GM19025 (cell line): ENCODE measurements around the gene CPA1.

ENCODE experiments used
- ATAC-seq: cut with Tn5 transposase; IDR thresholded peaks from one replicate; pipeline ENCODE4 v1.9.1; 2021; ENCODE audit warnings: mild to moderate bottlenecking, low read depth, moderate library complexity; ENCODE audit not compliant: unreplicated experiment

Gene CPA1

GRCh38 chr7:130393841-130394411 lies 13.6 kb downstream of the CPA1 start:
- ATAC-seq: no peak

GRCh38 chr7:130394421-130395195 lies 14.3 kb downstream of the CPA1 start:
- ATAC-seq: no peak

DNA sequence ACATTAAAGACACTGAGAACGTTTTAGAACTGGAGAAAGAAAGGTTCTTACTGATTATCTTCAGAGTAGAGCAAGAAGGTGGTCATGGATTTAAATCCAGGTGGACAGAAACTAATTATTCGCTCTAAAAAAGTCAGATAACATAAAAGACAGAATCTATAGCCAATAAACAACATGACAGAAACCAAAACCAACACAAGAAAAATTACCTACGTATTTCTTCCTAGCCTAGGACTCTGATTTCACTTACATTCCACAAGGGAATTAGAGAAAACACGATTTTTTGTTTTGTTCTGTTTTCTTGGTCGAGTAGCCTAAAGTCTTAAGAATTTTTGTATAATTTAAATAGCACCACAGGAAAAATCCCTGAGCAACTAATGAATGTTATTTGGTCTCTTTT lies 15.1 kb downstream of the CPA1 start:
- ATAC-seq: no peak

GRCh38 chr7:130396109-130396508 lies 15.8 kb downstream of the CPA1 start:
- ATAC-seq: no peak

DNA sequence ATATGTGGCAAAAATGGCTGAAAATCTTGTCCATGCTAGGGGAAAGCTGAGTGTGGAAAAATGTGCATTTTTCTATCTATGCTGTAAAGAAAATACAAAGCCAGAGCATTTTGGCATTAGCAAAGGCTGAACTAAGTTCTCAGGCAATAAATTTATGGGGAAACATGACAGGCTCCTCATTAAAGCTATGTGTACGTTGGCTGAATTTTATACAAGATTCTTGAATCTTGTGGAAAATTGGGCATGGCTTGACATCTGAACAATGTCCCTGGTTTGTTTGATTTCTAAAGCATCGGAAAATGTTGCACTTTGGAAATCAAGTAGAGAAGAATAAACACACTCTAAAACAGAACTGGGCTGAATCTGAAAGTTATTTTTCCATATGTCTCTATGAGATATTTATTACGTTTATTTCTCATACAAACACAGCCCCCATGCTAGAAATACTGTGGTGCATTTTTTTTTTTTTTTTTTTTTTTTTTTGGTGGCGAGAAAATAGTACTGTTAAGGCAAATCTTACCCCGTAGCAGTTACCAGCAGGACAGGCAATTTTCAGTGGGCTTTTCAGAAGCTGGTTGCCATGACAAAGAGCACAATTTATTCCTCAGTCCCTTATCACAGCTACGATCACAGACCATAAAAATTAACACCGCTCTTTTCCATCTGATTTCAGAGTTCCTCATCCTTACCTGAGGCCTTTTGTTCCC lies 16.9 kb downstream of the CPA1 start:
- ATAC-seq: no peak

DNA sequence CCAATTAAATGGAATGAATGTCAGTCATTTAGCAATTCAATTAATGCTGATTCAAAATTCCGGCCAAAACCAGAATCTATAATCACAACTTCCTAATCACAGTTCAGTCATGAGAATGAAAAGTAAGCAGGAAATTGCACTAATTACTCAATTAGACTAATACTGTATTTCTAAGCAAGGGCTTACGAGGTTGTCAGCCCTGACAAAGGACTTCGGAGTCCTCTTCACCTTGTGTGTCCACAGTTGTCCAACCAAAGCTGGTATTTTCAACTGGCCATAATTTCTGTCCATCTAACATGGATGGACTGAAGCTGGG lies 17.4 kb downstream of the CPA1 start:
- no peak for ATAC-seq

- ATAC-seq: no peak
These were observed 18.3 kb downstream of the CPA1 start for GRCh38 chr7:130398526-130399090.

DNA sequence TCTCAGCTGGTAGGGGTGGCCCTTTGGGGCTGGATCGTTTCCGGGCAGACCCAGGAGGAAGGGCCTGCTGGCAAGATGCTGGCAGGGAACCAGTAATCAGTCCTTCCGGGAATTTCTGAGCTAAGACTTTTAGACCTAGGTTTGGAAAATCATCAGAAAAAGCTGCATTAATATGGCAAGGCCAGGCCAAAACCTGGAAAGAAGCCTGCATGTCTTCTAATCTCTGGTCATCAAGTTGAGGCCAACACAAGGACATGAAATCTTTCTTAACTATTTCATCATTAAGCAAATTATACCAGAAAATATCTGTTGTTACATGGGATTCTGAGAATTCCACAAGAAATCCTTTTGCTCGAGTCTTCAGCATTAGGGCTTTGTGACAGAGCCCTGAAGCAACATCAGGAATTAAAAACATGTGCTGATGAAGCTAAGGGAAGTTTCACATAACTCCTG lies 19.9 kb downstream of the CPA1 start:
- no peak for ATAC-seq

DNA sequence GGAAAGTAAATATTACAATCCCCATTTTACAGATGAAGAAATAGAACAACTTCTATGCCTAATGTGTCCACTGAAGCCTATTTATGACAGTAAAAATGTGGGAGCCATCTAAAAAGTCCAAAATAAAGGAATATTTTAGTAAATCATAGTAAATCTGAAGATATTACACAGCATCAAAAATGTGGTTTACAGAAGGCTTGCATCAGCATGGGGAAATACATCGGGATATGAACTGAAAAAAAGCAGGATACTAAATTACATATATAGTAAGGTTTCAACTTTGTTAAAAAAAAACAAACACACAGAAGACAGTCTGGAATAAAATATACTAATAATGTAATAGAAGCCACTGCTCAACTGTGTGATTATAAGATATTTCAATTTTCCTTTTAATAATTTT lies 20.8 kb downstream of the CPA1 start:
- ATAC-seq: no peak

DNA sequence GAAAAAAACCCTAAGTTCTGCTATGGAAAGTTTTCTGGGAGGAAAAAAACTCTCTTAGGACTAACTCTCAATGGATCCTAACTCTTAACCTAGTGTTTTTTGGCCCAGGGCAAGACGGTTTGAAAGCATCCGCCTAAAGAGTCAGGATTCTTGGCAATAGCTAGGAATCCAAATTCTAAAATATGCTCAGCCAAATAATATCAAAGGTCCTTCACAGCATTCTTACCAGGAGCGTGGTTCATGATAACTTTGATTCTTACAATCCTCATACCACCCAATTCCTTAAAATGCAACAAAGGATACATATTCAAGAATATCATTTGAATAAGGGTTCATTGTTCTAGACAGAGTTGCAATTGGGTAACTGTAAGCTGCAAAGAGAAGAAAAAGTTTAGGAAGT lies 21.3 kb downstream of the CPA1 start:
- ATAC-seq: no peak

DNA sequence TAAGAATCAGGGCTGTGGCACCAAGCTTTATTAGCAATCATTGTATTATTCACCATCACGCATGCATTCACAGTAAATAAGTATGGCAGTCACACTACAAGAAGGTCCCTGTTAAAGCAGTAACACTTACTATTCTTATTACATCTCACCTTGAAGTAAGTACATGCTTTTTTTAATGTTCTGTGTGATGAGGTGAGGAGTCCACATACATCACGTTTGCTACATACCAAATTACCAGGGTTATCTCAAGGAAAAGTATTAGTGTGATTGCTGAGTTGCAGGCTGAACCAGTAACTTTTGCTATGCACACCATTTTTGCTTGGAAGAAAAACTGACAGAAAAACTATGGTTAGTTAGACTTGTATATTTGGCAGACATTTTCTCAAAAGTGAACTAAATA lies 24.7 kb downstream of the CPA1 start:
- ATAC-seq: no peak

DNA sequence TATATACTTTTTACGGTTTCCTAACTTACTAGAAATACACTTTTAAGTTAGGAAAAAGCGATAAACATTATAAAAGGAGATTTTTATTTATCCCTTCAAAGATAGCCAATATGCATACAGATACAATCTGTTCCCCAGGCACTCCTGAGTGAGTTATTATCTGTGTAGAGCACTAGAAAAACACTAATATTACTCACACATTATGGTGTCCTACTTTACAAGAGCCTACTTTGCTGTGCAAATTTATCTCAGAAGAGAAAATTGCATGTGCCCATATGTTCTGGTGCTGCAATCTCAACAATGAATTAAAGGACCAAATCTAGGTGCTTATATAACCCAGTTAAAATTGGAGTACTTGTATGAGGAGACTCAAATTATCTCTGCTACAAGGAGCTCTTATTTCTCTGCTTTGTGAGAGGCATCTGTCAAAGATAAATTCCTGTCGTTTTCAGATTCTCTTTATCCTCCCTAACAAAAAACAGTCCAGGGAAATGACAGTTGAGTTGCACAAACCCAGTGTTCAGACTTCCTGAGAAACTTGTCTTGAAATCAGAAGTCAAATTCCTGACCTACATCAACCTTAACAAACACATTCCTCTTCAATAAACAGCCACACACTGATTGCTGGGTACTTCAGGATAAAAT lies 28.9 kb downstream of the CPA1 start:
- no peak for ATAC-seq

DNA sequence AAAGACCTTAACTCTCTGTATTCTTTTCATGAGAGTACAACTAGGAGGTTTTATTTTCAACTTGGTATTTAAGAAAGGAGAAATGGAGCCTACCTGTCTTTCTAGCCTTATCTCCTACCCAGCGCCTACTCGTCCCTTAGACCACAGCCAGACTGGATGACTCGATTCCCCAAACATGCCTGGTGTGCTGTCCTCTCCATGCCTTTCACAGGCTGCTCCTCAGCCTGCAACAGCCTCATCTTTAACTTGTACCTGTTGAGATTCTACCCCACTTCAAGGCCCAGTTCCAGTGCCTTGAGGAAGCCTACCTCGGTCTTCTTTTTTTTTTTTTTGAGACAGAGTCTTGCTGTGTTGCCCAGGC lies 29.4 kb downstream of the CPA1 start:
- ATAC-seq: no peak

DNA sequence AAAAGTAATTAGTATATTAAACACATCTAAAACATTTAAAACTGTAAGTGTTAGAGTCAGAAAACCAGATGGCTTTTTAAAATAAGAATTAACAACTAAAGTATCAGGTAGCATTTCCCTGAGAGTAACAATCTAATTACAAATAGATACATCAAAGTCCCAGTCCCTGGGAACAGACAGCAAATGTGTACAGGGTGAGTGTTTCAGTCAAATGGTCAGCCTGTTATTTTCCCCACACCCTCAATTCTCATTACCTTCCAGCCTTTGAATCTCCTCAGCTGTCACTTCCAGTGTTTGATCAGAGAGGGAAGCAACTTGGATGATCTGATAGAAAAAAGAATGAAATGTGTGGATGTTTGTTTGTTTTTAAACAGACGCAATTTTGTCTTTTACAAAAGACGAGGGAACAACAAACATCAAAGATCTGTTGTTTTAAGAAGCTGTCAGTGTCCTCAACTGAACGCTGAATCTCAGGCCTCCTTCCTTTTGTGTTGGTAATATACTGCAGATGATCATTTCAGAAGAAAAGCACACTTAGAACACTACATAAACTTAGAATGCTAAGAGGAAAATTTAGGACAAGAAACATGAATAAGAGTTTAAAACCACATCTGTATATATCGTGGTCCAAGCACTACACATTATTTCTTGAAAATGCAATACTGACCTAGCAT lies 30.7 kb downstream of the CPA1 start:
- ATAC-seq: no peak

DNA sequence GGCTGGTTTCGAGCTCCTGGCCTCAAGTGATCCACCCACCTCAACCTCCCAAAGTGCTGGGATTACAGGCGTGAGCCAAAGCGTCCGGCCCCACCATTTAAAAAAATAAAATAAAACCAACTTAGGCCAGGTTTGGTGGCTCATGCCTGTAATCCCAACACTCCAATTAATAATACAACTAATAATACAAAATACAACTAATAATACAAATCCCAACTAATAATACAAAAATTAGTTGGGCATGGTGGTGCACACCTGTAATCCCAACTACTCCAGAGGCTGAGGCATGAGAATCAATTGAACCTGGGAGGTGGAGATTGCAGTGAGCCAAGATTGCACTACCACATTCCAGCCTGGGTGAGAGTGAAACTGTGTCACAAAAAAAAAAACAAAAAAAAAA lies 32.9 kb downstream of the CPA1 start:
- no peak for ATAC-seq

- no peak for ATAC-seq
These were observed 34.7 kb downstream of the CPA1 start for GRCh38 chr7:130415006-130415405.

DNA sequence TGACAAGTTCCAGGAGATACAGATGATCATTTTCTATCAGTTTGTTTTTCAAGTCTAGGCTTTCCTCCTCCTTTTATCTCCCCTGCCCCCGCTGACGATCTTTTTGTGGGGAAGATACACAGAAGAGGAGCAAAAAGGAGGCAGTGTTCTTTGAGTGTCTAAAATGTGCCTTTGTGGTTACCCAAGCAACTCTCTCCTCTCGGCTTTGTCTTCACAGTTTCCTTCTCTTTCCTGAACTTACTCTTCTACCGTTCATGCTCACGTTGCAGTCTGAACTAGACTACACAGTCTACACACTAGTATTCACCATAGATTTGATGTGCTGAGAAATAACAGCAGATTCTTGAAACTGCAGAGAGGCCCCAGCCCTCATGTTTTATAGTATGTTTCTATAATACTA lies 36.9 kb downstream of the CPA1 start:
- ATAC-seq: no peak

- ATAC-seq: no peak
These were observed 38.0 kb downstream of the CPA1 start for GRCh38 chr7:130418306-130418705.

GRCh38 chr7:130419658-130420057 lies 39.4 kb downstream of the CPA1 start:
- ATAC-seq: no peak

DNA sequence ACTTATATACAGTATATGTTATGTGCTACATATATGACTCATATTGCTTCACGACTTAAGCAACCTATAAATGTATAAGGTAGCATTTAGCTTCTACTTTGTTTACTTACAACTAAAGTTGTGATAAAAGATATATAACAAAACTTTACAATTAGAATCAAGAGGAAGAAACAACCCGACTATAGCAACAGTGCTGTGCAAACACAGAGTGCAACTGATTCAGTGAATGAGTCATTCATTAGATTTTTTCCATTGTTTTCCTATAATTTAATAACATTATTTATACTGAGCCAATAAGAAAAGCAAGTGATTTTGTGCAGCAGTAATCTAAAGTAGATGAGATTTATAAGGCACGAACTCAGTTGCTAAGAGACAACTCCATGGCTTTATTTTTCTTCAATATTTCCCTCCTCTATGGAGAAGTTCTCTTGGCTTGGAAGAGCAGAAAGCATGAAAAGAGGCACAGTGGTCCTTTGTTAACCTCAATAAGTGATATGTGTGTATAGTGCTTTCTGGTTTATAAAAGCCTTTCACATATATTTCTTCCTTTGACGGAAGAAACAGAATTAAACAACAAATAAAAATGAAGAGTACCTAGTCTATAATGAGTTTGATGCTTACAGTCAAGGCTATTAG lies 40.8 kb downstream of the CPA1 start:
- no peak for ATAC-seq
